ENCODE data around the gene CACNB4. TPM values are rescaled to one million over a fixed set of nuclear protein-coding genes. Genes with fewer than 3 reads are reported as not detected.

The CACNB4 gene
- total and polyA plus RNA-seq, 4 experiments from 2014 or later: 0.47 to 0.64 TPM; not detected in 2

DNA sequence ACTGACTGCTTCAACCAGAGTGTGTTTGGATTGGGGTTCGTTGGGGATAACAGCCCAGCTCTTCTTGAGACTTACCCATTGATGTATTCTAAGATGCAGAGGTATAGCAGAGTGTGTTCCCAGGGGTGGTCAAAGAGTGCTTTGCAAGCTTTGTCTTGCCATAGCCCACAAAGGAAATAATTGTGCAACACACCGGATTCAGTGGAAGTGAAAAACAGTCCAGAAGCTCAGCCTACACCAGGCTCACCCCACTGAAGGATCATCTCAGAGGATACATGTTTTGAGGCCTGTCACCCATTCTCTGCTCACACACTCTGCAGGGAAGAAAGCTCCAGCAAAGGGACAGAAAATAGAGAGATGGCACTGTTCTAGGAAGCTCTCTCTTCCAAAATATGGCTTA lies 9.6 kb downstream of the CACNB4 start:
- no peak overlapping the region for H3K4me3 ChIP-seq (ENCODE audit: low read length in 2 of 2)
- ChIA-PET CTCF (ENCODE audit: partially characterized antibody) (no interaction called here), POLR2A (ENCODE audit: partially characterized antibody) (interaction anchor here (0.5 to 0.7 kb wide), 2 partner anchors 9 to 374 kb away, joined by 3 read pairs; no protein-coding TSS in a partner anchor)
- Mint-ChIP-seq H3K27me3 (peaks cover 2 to 6% of the 10 kb centered on the region in 2 donors), H3K4me1 (no peaks in the 10 kb centered on the region), H3K36me3 (no peaks in the 10 kb centered on the region), H3K27ac (no peak overlapping the region), H3K4me3 (no peak overlapping the region), H3K9me3 (no peaks in the 10 kb centered on the region)
- DNase-seq: no peak
- H3K36me3 ChIP-seq (ENCODE audit: insufficient read depth, low read length): no peaks in the 10 kb centered on the region
- no peak overlapping the region for H3K27ac ChIP-seq (ENCODE audit: low read depth, low read length)
- H3K27me3 ChIP-seq (ENCODE audit: insufficient read depth, low read length): no peaks in the 10 kb centered on the region
- intact Hi-C loops (cut with micrococcal nuclease): no loop called here
- H3K9me3 ChIP-seq (ENCODE audit: control insufficient read depth in 1 of 2, low read length in 2 of 2): no peaks in the 10 kb centered on the region
- H3K4me1 ChIP-seq (ENCODE audit: insufficient read depth, low read length): no peaks in the 10 kb centered on the region

DNA sequence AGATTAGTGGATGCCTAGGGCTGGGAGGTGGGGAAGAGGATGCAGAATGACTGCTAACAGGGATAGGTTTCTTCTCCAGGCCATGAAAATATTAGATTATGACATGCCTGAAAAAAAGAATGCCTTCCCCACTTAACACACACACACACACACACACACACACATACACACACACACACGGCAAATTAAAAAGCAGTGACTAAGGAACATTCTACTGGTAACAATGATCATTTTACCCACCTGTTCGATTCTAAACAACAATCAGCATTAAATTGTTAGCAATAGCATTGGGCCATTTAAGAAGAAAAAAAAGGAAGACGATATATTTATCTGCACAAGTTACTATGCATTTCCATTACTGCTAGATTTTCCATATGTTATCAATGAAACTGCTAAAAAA lies 10.8 kb downstream of the CACNB4 start:
- Histone ChIP-seq H3K4me3 (ENCODE audit: low read length in 2 of 2) (no peak overlapping the region), H3K27me3 (ENCODE audit: insufficient read depth, low read length) (no peaks in the 10 kb centered on the region), H3K9me3 (ENCODE audit: control insufficient read depth in 1 of 2, low read length in 2 of 2) (no peaks in the 10 kb centered on the region), H3K27ac (ENCODE audit: low read depth, low read length) (no peak overlapping the region), H3K4me1 (ENCODE audit: insufficient read depth, low read length) (no peaks in the 10 kb centered on the region), H3K36me3 (ENCODE audit: insufficient read depth, low read length) (no peaks in the 10 kb centered on the region)
- Mint-ChIP-seq H3K27me3 (peaks cover 0 to 2% of the 10 kb centered on the region in 2 donors), H3K27ac (no peak overlapping the region), H3K4me1 (no peaks in the 10 kb centered on the region), H3K36me3 (no peaks in the 10 kb centered on the region), H3K4me3 (no peak overlapping the region), H3K9me3 (no peaks in the 10 kb centered on the region)
- ChIA-PET POLR2A (ENCODE audit: partially characterized antibody) (no interaction called here), CTCF (ENCODE audit: partially characterized antibody) (no interaction called here)
- intact Hi-C loops (cut with micrococcal nuclease): no loop called here
- no peak for DNase-seq

DNA sequence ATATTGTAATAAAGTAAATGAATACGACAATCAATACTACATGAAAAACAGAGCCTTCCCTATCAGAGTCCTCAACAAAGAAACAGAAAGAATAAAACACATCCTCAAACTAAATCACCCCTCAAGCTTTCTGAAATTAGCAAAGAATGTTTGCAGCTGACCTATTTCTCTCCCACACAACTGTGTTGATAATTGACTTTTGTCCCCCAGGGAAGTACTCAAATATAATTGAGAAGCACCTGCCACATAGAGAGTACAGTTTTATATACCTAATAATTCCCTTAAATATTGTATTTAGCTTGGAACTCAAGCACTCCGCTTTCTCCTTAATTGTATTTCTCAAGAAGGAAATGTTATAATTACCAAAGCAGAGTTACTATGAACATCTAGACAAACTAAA lies 12.6 kb downstream of the CACNB4 start:
- Mint-ChIP-seq H3K9me3 (no peaks in the 10 kb centered on the region), H3K36me3 (no peaks in the 10 kb centered on the region), H3K27ac (no peak overlapping the region), H3K27me3 (peaks cover 0 to 2% of the 10 kb centered on the region in 2 donors), H3K4me1 (no peaks in the 10 kb centered on the region), H3K4me3 (no peak overlapping the region)
- no peak for DNase-seq
- H3K27me3 ChIP-seq (ENCODE audit: insufficient read depth, low read length): no peaks in the 10 kb centered on the region
- H3K27ac ChIP-seq (ENCODE audit: low read depth, low read length): no peak overlapping the region
- H3K36me3 ChIP-seq (ENCODE audit: insufficient read depth, low read length): no peaks in the 10 kb centered on the region
- POLR2A ChIA-PET (ENCODE audit: partially characterized antibody): no interaction called here
- no peaks in the 10 kb centered on the region for H3K4me1 ChIP-seq (ENCODE audit: insufficient read depth, low read length)
- H3K9me3 ChIP-seq (ENCODE audit: control insufficient read depth in 1 of 2, low read length in 2 of 2): no peaks in the 10 kb centered on the region
- no peak overlapping the region for H3K4me3 ChIP-seq (ENCODE audit: low read length in 2 of 2)
- CTCF ChIA-PET (ENCODE audit: partially characterized antibody): no interaction called here
- intact Hi-C loops (cut with micrococcal nuclease): no loop called here

DNA sequence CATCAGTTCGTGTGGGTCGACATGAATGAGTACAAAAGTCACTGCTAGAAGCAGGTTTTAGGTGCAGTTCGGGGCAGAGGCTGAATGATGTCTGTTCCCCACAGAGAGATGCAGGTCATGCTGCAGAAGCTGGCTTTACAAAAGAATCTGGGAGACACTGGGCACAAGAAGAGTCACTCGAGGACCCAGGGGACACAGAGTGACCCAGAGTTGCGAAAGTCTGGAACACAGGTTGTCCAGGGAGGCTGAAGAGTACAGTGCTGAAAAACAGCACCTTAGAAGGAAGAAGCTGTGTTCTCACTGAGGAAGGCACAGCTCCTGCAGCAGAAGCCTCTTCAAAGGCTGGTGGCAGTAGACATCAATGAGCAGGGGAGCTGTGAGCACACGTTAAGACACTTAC lies 14.8 kb downstream of the CACNB4 start:
- intact Hi-C loops (cut with micrococcal nuclease): no loop called here
- no peaks in the 10 kb centered on the region for H3K4me1 Mint-ChIP-seq
- H3K4me3 ChIP-seq (ENCODE audit: low read length in 2 of 2): no peak overlapping the region
- H3K9me3 ChIP-seq (ENCODE audit: control insufficient read depth in 1 of 2, low read length in 2 of 2): no peaks in the 10 kb centered on the region
- no peak overlapping the region for H3K27ac Mint-ChIP-seq
- peaks cover 0 to 2% of the 10 kb centered on the region in 2 donors for H3K27me3 Mint-ChIP-seq
- H3K4me1 ChIP-seq (ENCODE audit: insufficient read depth, low read length): no peaks in the 10 kb centered on the region
- no peak overlapping the region for H3K4me3 Mint-ChIP-seq
- no peak overlapping the region for H3K27ac ChIP-seq (ENCODE audit: low read depth, low read length)
- no peaks in the 10 kb centered on the region for H3K36me3 ChIP-seq (ENCODE audit: insufficient read depth, low read length)
- H3K36me3 Mint-ChIP-seq: no peaks in the 10 kb centered on the region
- no peaks in the 10 kb centered on the region for H3K9me3 Mint-ChIP-seq
- DNase-seq: no peak
- no peaks in the 10 kb centered on the region for H3K27me3 ChIP-seq (ENCODE audit: insufficient read depth, low read length)
- POLR2A ChIA-PET (ENCODE audit: partially characterized antibody): no interaction called here
- CTCF ChIA-PET (ENCODE audit: partially characterized antibody): no interaction called here

DNA sequence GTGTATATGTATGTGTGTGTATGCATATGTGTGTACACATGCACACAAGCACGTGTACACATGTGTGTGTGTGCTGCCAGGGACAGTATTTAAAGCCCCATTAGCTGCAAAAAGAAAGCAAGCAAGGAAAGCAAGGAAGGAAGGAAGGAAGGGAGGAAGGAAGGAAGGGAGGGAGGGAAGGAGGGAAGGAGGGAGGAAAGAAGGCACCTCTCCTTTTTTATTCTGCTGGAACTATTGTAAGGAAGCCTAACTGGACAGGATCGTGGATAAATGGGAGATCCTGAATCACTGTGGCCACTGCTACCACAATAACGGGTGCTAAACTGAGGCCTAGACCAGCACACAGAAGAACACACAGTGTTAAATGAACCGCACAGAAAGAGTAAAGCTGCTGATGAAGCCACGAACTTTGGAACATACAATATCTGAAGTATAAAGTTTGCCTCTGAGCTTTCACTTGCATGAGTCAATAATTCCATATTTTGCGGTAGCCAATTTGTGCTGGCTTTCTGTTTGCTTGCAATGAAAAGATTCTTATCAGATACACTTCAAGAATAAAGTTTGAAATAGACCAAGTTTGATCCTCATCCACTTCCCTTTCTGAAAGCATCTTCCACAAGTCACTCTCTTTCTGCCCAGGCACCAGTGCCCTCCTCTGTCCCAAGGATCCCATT lies 15.5 kb downstream of the CACNB4 start:
- H3K36me3 Mint-ChIP-seq: no peaks in the 10 kb centered on the region
- no peak overlapping the region for H3K4me3 ChIP-seq (ENCODE audit: low read length in 2 of 2)

DNA sequence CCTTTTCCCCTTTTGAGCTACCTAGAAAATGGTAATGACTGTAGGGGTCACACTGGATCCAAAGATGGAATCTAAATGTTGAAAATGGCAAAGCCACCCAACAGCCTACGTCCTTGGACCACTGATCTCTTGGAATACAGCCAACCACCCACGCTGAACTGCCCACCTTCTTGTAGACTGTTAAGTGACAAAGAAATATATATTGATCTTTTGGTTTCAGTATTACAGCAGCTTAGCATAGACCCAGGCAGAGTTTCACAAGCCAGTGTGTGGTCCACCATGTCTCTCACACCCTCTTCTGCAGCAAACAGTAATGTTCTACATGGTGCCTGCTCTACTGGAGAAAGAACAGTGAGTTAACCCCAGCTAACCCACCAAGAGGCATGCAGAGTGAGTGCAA lies 20.2 kb downstream of the CACNB4 start:
- H3K4me3 ChIP-seq (ENCODE audit: low read length in 2 of 2): no peak overlapping the region
- intact Hi-C loops (cut with micrococcal nuclease): no loop called here
- CTCF ChIA-PET (ENCODE audit: partially characterized antibody): interaction anchor here (1.0 kb wide), 1 partner anchor 53 kb away, joined by 3 read pairs; no protein-coding TSS in a partner anchor

More for the DNA sequence above, 15.5 kb downstream of the CACNB4 start:
- Mint-ChIP-seq H3K4me1 (no peaks in the 10 kb centered on the region), H3K4me3 (no peak overlapping the region), H3K27me3 (peaks cover 0 to 2% of the 10 kb centered on the region in 2 donors), H3K27ac (no peak overlapping the region), H3K9me3 (no peaks in the 10 kb centered on the region)
- no peaks in the 10 kb centered on the region for H3K27me3 ChIP-seq (ENCODE audit: insufficient read depth, low read length)
- intact Hi-C loops (cut with micrococcal nuclease): no loop called here
- CTCF ChIA-PET (ENCODE audit: partially characterized antibody): no interaction called here
- POLR2A ChIA-PET (ENCODE audit: partially characterized antibody): no interaction called here
- no peaks in the 10 kb centered on the region for H3K4me1 ChIP-seq (ENCODE audit: insufficient read depth, low read length)
- H3K36me3 ChIP-seq (ENCODE audit: insufficient read depth, low read length): no peaks in the 10 kb centered on the region
- H3K9me3 ChIP-seq (ENCODE audit: control insufficient read depth in 1 of 2, low read length in 2 of 2): no peaks in the 10 kb centered on the region
- no peak overlapping the region for H3K27ac ChIP-seq (ENCODE audit: low read depth, low read length)
- DNase-seq: no peak

DNA sequence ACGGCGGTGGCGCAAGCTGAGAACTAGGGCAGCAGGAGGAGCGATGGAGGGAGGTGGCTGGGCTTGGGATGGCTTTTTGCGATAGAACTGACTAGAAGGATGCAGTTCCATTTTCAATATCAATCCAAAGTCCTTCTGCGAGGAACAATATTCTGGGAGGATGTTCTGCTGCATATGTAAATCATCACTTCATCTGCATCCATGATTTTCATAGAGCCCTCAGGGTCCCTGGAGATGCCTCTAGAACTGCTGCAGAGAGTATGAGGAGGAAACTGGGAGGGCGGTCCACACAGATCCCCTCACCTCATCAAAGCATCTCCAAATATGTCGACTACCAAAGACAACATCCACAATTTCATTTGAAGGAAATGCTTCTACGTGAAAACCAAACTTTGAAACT lies 20.8 kb downstream of the CACNB4 start:
- H3K4me1 ChIP-seq (ENCODE audit: insufficient read depth, low read length): no peaks in the 10 kb centered on the region
- DNase-seq: no peak

More for the DNA sequence above, 20.2 kb downstream of the CACNB4 start:
- DNase-seq: no peak
- H3K27ac ChIP-seq (ENCODE audit: low read depth, low read length): no peak overlapping the region
- H3K4me3 Mint-ChIP-seq: no peak overlapping the region
- H3K9me3 ChIP-seq (ENCODE audit: control insufficient read depth in 1 of 2, low read length in 2 of 2): no peaks in the 10 kb centered on the region
- H3K9me3 Mint-ChIP-seq: peaks cover 0 to 3% (median 0%) of the 10 kb centered on the region in 8 donors
- H3K27me3 ChIP-seq (ENCODE audit: insufficient read depth, low read length): no peaks in the 10 kb centered on the region
- H3K27ac Mint-ChIP-seq: no peak overlapping the region
- H3K36me3 ChIP-seq (ENCODE audit: insufficient read depth, low read length): no peaks in the 10 kb centered on the region
- POLR2A ChIA-PET (ENCODE audit: partially characterized antibody): no interaction called here
- H3K36me3 Mint-ChIP-seq: no peaks in the 10 kb centered on the region
- H3K4me1 ChIP-seq (ENCODE audit: insufficient read depth, low read length): no peaks in the 10 kb centered on the region
- H3K4me1 Mint-ChIP-seq: no peaks in the 10 kb centered on the region
- peaks cover 3 to 4% of the 10 kb centered on the region in 2 donors for H3K27me3 Mint-ChIP-seq

More for the DNA sequence above, 20.8 kb downstream of the CACNB4 start:
- Mint-ChIP-seq H3K4me1 (no peaks in the 10 kb centered on the region), H3K27ac (no peak overlapping the region), H3K4me3 (no peak overlapping the region), H3K9me3 (peaks cover 0 to 3% (median 0%) of the 10 kb centered on the region in 8 donors), H3K36me3 (no peaks in the 10 kb centered on the region), H3K27me3 (peaks cover 3 to 4% of the 10 kb centered on the region in 2 donors)
- ChIA-PET CTCF (ENCODE audit: partially characterized antibody) (interaction anchor here (1.0 kb wide), 1 partner anchor 52 kb away, joined by 3 read pairs; no protein-coding TSS in a partner anchor), POLR2A (ENCODE audit: partially characterized antibody) (no interaction called here)
- Histone ChIP-seq H3K9me3 (ENCODE audit: control insufficient read depth in 1 of 2, low read length in 2 of 2) (no peaks in the 10 kb centered on the region), H3K27me3 (ENCODE audit: insufficient read depth, low read length) (no peaks in the 10 kb centered on the region), H3K36me3 (ENCODE audit: insufficient read depth, low read length) (no peaks in the 10 kb centered on the region), H3K27ac (ENCODE audit: low read depth, low read length) (no peak overlapping the region), H3K4me3 (ENCODE audit: low read length in 2 of 2) (no peak overlapping the region)
- intact Hi-C loops (cut with micrococcal nuclease): no loop called here
